IPS-20b (cell line): Measurements from ENCODE around the gene TRAPPC4.
A peak's percentile ranks its signal among the peaks of the same experiment; 100 is the strongest.

Experiments
- H3K27ac ChIP-seq: one replicate; pipeline ENCODE4 v1.5.1; 2013; ENCODE audit warnings: low read length
- H3K27me3 ChIP-seq: 2 replicates; pipeline ENCODE4 v1.6.1; 2013; ENCODE audit warnings: mild to moderate bottlenecking, low read length, inconsistent platforms; ENCODE audit not compliant: insufficient read depth
- H3K36me3 ChIP-seq: 2 replicates; pipeline ENCODE4 v1.6.1; 2013; ENCODE audit warnings: low read depth, mild to moderate bottlenecking, inconsistent platforms, low read length, moderate library complexity; ENCODE audit not compliant: insufficient read depth
- H3K4me1 ChIP-seq: 2 replicates; pipeline ENCODE4 v1.6.1; 2013; ENCODE audit warnings: mild to moderate bottlenecking, control low read depth, inconsistent platforms, low read length, moderate library complexity; ENCODE audit not compliant: insufficient read depth
- H3K4me3 ChIP-seq: 2 replicates; pipeline ENCODE4 v1.5.1; 2013; ENCODE audit warnings: mild to moderate bottlenecking, low read length, inconsistent platforms
- H3K9ac ChIP-seq: 2 replicates; pipeline ENCODE4 v1.6.1; 2013; ENCODE audit warnings: low read depth, mild to moderate bottlenecking, inconsistent platforms, low read length, moderate library complexity
- H3K9me3 ChIP-seq: 2 replicates; pipeline ENCODE4 v1.6.1; 2013; ENCODE audit warnings: mild to moderate bottlenecking, low read depth, low read length, inconsistent platforms; ENCODE audit not compliant: insufficient read depth

Gene TRAPPC4

DNA sequence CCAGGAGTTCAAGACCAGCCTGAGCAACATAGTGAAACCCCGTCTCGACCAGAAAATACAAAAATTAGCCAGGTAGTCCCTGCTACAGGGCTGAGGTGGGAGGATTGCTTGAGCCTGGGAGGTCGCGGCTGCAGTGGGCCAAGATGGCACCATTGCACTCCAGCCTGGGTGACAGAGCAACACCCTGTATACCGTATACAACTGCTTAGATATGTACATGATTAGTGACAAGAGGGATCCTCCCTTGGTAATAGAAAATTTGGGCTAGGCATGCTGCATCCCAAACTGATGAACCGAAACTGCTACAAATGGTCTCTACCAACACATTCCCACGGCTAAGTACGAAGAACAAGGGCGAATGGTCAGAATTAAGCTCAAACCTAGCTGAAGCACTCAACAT is 24.4 kb downstream of the TRAPPC4 start:
- H3K4me3 ChIP-seq, result no peak overlapping the region
- H3K27me3 ChIP-seq, result no peaks in the 10 kb centered on the region
- H3K9me3 ChIP-seq, result no peaks in the 10 kb centered on the region
- no peak overlapping the region for H3K9ac ChIP-seq
- peaks cover 36% of the 10 kb centered on the region for H3K36me3 ChIP-seq
- no peak overlapping the region for H3K27ac ChIP-seq
- no peaks in the 10 kb centered on the region; the same call in 1 of the 2 replicates for H3K4me1 ChIP-seq

DNA sequence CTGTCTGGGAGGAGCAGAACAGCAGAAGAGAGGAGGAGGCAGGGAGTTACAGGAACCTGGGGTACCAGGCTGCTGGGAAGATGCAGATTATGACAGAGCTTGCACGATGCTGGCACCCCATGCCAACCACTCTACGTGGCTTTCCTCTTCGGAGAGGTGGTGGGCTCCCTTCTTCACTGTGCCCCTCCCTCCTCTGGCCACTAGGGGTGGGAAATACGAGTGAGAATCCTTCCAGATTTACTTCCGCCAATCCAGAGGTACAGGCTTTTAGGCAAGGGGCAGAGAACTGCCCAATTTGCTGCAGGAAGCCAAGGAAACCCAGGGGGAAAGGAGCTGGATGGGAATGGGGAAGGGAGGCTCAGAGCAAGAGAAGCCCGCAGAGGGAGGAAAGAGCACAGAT is 26.1 kb downstream of the TRAPPC4 start:
- H3K27ac ChIP-seq, result no peak overlapping the region
- no peaks in the 10 kb centered on the region for H3K9me3 ChIP-seq
- no peak overlapping the region for H3K9ac ChIP-seq
- no peak overlapping the region for H3K4me3 ChIP-seq
- H3K36me3 ChIP-seq, result peaks cover 54% of the 10 kb centered on the region
- H3K27me3 ChIP-seq, result no peaks in the 10 kb centered on the region
- H3K4me1 ChIP-seq, result no peaks in the 10 kb centered on the region

DNA sequence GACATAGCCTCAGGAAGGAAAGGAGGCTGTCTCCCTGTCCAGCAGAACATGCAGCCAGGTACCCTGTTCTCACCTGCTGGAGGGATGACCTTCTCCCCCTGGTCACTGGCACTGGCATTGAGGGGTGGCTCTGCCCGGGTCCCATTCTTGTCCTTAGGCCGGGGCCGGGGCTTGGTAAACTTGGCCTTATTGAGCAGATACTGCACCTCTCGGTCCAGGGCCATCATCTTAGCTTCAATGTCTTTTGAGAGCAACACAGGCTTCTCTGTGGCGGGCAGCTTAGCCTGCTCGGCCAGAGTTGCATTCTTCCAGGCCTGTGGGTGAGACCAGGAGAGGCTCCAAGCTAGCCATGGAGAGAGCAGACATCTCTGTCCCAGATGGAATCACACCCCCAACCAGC is 27.9 kb downstream of the TRAPPC4 start:
- no peak overlapping the region for H3K9ac ChIP-seq
- no peak overlapping the region for H3K27ac ChIP-seq
- H3K36me3 ChIP-seq, result peaks cover 72% of the 10 kb centered on the region

DNA sequence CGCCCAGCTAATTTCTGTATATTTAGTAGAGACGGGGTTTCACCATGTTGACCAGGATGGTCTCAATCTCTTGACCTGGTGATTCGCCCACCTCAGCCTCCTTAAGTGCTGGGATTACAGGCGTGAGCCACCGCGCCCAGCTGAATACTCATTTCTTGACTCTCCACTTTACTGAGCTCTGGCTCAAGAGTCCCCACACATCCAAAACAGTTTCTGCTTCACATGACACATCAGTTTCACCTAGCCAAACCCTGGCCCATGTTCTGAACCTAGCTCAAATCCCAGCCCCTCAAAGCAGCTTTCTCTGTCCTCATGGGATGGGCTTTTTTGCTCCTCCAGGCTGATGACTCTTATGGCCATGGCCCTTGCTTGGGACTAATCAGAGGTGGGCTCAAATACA is 28.6 kb downstream of the TRAPPC4 start:
- no peaks in the 10 kb centered on the region for H3K4me1 ChIP-seq
- no peak overlapping the region for H3K4me3 ChIP-seq
- H3K27me3 ChIP-seq, result no peaks in the 10 kb centered on the region
- no peak overlapping the region for H3K9ac ChIP-seq
- no peaks in the 10 kb centered on the region for H3K9me3 ChIP-seq
- H3K27ac ChIP-seq, result no peak overlapping the region
- H3K36me3 ChIP-seq, result peaks cover 79% of the 10 kb centered on the region

More for the DNA sequence above, 27.9 kb downstream of the TRAPPC4 start:
- no peaks in the 10 kb centered on the region for H3K27me3 ChIP-seq
- no peaks in the 10 kb centered on the region for H3K9me3 ChIP-seq
- H3K4me3 ChIP-seq, result no peak overlapping the region
- H3K4me1 ChIP-seq, result no peaks in the 10 kb centered on the region

DNA sequence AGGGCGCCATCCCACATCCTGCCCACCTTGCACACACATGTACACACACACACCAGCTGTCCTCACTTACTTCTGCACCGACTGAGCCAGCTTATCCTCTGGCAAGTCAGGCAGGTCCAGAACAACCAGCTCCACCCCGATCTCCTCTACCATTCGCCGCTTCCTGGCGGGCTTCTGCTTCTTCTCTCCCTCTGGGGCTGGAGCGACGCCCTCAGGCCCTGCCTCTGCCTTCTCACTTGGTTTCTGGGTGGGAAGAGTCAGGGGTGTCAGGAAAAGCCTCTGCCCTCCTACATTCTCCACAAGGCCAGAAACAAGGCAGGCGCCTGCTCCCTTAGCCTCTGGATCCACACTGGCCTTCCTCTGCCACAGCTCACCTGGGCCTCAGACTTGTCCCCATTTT is 30.1 kb downstream of the TRAPPC4 start:
- no peaks in the 10 kb centered on the region for H3K9me3 ChIP-seq
- no peak overlapping the region for H3K4me3 ChIP-seq
- no peaks in the 10 kb centered on the region for H3K4me1 ChIP-seq
- peaks cover 93% of the 10 kb centered on the region for H3K36me3 ChIP-seq
- no peak overlapping the region for H3K9ac ChIP-seq
- no peaks in the 10 kb centered on the region for H3K27me3 ChIP-seq
- no peak overlapping the region for H3K27ac ChIP-seq

DNA sequence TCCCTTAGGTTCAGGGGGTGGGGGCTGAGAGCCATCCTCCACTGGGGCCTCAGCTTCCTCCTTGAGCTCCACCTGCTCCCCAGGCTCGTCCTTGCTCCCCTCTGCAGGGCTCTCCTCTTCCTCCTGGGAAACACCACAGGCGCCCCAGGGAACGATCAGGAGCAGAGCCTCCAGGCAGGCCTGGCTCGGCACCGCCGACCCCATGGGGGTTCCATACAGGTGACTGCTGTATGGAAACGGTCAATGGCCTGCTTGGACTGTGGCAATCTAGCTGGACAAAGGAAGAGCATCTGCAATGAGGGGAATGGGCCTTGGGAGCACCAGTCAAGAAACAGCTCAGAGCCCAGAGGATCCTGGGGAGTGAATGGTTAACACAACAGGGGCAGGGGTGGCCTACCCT is 30.5 kb downstream of the TRAPPC4 start:
- Histone ChIP-seq H3K4me1 (no peaks in the 10 kb centered on the region), H3K27me3 (no peaks in the 10 kb centered on the region), H3K36me3 (peaks cover 98% of the 10 kb centered on the region), H3K9me3 (no peaks in the 10 kb centered on the region), H3K27ac (no peak overlapping the region), H3K9ac (no peak overlapping the region), H3K4me3 (no peak overlapping the region)

DNA sequence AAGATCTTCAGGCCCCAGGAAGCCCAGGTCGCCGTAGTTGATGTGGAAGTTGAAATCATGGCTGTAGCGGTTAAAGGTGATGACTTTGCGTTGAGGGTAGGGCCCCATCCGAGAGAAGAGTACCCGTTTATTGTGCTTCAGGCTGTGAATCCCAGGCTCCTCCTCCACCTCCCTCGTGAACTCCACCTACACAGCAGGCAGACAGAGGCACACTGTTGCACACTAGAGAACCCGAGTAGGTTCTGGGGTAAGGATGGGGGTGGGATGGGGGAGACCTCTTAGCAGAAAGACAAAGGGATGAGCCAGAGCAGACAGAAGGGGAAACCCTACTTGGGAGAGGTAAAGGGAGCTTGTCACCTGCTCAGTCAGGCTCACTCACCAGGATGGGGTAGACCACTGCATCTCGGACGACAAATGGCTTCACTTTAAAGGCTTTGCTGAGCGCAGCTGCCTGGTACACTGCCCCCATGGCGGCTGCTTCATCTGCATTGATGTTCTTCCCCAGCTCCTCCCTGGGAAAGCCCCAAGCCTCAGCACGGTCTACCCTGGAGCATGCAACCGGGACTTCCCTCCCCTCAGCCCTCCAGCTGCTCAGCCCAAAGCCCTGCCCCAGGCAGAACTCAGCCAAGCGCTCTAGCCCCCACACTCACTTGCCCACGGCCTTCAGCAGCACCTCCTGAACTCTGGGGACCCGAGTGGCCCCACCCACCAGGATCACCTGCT is 33.0 kb downstream of the TRAPPC4 start:
- no peaks in the 10 kb centered on the region for H3K27me3 ChIP-seq
- H3K9ac ChIP-seq, result no peak overlapping the region
- no peaks in the 10 kb centered on the region for H3K9me3 ChIP-seq
- H3K4me1 ChIP-seq, result peaks cover 4% of the 10 kb centered on the region; the same call in 1 of the 2 replicates
- no peak overlapping the region for H3K4me3 ChIP-seq
- peaks cover 93% of the 10 kb centered on the region for H3K36me3 ChIP-seq
- H3K27ac ChIP-seq, result no peak overlapping the region

DNA sequence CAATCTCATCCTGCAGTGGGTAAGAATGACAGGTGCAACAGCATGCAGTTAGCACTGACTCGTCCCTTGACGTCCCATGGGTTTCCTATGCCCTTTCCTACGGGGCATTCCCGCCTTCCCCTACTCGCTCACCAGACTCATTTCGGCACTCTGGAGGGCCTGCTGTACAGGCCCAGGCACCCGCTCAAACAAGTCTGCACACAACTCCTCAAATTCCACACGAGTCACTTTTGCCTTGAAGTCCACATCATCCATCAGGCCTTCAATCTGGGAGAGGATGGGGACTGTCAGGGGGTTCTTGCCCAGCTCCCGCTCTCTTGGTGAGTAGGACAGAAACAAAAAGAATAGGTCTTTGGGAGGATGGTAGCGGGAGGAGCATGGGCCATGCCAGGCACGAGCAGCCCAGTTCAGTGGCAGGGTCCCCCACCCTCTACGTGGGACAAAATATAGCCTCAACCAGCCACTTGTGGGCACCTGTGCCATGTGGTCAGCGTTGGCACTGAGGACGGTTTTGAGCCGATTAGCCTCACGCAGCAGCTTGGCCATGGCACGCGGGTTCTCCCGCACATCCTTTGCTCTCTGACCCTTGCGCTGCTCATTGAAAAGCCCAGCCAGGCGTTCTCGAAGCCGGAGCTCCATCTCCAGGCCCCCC is 33.7 kb downstream of the TRAPPC4 start:
- no peaks in the 10 kb centered on the region for H3K27me3 ChIP-seq
- H3K36me3 ChIP-seq, result peaks cover 86% of the 10 kb centered on the region
- no peaks in the 10 kb centered on the region for H3K9me3 ChIP-seq
- no peak overlapping the region for H3K9ac ChIP-seq
- H3K27ac ChIP-seq, result no peak overlapping the region
- no peak overlapping the region for H3K4me3 ChIP-seq
- peaks cover 4% of the 10 kb centered on the region; the same call in 1 of the 2 replicates for H3K4me1 ChIP-seq

DNA sequence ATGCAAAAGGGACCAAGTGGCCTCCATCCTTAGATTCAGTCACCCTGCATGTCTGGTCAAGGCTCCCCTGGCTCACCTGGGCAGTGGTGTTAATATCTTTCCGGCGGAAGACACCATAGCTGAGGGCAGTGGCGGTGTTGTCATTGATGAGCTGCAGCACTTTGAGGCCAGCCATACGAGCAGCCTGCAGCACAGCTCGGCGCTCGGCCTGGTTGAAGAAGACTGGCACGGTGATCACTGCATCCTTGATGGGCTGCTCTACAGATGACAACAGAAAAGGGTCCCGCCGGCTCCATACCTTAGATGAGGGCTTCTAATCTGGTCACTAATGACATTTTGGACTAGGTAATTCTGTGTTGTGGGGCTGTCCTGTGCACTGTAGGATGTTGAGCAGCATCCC is 35.9 kb downstream of the TRAPPC4 start:
- peaks cover 4% of the 10 kb centered on the region; the same call in 1 of the 2 replicates for H3K4me1 ChIP-seq
- no peak overlapping the region for H3K27ac ChIP-seq
- peaks cover 65% of the 10 kb centered on the region for H3K36me3 ChIP-seq
- H3K9me3 ChIP-seq, result no peaks in the 10 kb centered on the region
- H3K27me3 ChIP-seq, result no peaks in the 10 kb centered on the region
- no peak overlapping the region for H3K9ac ChIP-seq
- H3K4me3 ChIP-seq, result no peak overlapping the region

DNA sequence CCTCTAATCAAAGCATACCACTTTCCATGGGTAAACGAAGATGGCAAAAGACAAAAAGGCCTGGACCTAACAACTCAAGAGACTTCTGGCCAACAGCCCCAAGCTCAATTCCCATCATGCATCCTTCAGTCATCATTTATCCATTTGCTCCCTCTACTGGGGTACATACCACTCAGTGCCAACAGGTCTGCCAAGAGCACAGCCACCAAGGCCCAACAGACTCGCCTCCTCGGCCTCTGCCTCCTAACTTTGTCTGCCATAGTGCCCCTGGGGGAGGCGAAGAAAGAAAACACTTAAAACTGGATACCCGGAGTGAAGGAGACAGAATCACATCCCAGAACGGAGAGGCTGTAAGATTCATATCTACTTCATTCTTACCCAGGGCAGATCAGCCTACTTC is 37.3 kb downstream of the TRAPPC4 start:
- Histone ChIP-seq H3K4me3 (peak overlapping the region; percentile 94), H3K9me3 (no peaks in the 10 kb centered on the region), H3K27me3 (no peaks in the 10 kb centered on the region), H3K36me3 (peaks cover 50% of the 10 kb centered on the region), H3K9ac (peak overlapping the region; percentile 83; the same call in 1 of the 2 replicates), H3K4me1 (peaks cover 4% of the 10 kb centered on the region; the same call in 1 of the 2 replicates), H3K27ac (peak overlapping the region; percentile 43)

DNA sequence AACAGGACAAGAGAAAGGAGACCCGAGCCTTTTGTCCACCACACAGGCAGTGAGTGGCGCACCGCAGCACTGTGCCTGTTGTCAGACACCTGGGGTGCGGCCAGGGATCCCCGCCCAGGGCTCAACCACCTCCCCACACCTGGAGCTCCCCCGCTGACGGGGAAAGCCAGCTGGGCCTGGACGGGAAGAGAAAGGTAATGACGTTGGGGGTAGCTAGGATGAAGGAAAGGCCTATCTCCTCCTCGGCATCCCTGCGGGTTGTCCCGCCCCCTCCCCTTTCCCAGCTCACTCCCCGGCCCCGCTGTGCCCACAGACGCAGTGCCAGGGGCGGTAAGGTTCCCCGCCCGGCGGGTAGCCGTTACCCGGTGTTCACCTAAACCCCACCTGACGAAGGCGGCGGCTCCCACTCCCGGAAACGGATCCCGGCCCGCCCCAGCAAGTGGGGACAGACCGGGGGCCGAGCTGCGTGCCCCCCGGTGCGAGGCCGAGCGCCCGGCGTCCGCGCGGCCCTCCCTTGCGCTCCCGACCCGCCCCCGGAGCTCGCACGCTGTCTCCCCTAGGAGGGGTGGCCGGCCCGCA is 37.9 kb downstream of the TRAPPC4 start:
- H3K27ac ChIP-seq, result peak overlapping the region; percentile 43
- peak overlapping the region; percentile 94 for H3K4me3 ChIP-seq
- no peaks in the 10 kb centered on the region for H3K9me3 ChIP-seq
- H3K9ac ChIP-seq, result peak overlapping the region; percentile 83; the same call in 1 of the 2 replicates
- H3K36me3 ChIP-seq, result peaks cover 44% of the 10 kb centered on the region
- H3K27me3 ChIP-seq, result no peaks in the 10 kb centered on the region
- H3K4me1 ChIP-seq, result peaks cover 4% of the 10 kb centered on the region; the same call in 1 of the 2 replicates
